BLaER1 treated with 17β-estradiol and CSF1 and Interleukin-3, amounts not matched to agents 10 nM and 100 nM (cell line): ENCODE results near the gene TBX2.

Experiments
- H3K27ac ChIP-seq, 11 experiments: shearing (Covaris generic); formaldehyde crosslinking; 2 replicates each; pipeline ENCODE4 v1.8.1; 2022
- H3K27me3 ChIP-seq, 11 experiments: shearing (Covaris generic); formaldehyde crosslinking; 2 replicates each; pipeline ENCODE4 v1.8.1; 2022
- H3K36me3 ChIP-seq, 11 experiments: shearing (Covaris generic); formaldehyde crosslinking; 2 replicates each; pipeline ENCODE4 v1.8.1; 2022
- H3K4me1 ChIP-seq, 10 experiments: shearing (Covaris generic); formaldehyde crosslinking; 2 replicates each; pipeline ENCODE4 v1.8.1; 2022
- H3K4me2 ChIP-seq, 11 experiments: shearing (Covaris generic); formaldehyde crosslinking; 2 replicates each; pipeline ENCODE4 v1.8.1; 2022
- H3K4me3 ChIP-seq, 10 experiments: shearing (Covaris generic); formaldehyde crosslinking; 2 replicates each; pipeline ENCODE4 v1.8.1; 2022
- H3K9ac ChIP-seq, 11 experiments: shearing (Covaris generic); formaldehyde crosslinking; 2 replicates each; pipeline ENCODE4 v1.8.1; 2022
- H3K9me3 ChIP-seq, 11 experiments: shearing (Covaris generic); formaldehyde crosslinking; replicated peaks in 1 of 11; 2 replicates each; pipeline ENCODE4 v1.8.1; 2022
- H4K20me1 ChIP-seq, 11 experiments: shearing (Covaris generic); formaldehyde crosslinking; 2 replicates each; pipeline ENCODE4 v1.8.1; 2022
- Cebpa-rat ChIP-seq, 11 experiments: shearing (Covaris generic); IDR thresholded peaks; 2 replicates each; pipeline ENCODE4 v1.8.1; 2022

The TBX2 gene

DNA sequence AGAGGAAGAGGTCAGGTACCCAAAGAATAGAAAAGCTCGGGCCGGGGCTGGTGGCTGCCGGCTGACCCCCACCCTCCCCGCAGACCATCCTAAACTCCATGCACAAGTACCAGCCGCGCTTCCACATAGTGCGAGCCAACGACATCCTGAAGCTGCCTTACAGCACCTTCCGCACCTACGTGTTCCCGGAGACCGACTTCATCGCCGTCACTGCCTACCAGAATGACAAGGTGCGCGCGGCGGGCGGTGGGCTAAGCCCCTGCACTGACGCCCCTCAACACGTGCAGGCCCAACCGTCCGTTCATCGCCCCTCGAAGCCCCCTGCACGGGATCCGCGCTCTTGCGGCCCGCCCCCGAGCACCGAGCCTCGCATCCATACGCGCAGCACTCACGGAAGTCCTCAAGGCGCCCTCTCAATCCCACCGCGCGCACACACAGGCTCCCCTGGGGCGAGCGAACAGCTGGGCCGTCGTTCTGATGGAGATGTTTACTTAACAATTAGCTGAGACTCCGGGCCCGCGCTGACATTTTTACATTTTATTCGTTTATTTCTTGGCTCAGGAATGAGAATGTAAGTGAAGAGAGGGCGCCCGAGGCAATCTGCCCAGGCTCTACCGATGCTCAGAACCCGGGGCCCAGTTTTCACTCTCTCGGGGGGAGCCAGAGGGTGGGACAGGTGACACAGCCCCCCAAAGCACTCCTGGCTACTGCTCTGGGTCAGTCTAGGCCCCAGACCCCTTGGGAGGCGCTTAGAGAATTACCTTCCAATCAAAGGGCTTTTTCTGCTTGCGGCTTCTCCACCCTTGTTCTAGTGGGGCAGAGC, 3.5 kb downstream of the TBX2 start:
- H4K20me1 ChIP-seq: peaks cover 0 to 95% (median 91%) of the 10 kb centered on the region in 11 experiments; a peak in 19 of 22 replicates
- peak overlapping the region; percentile 76 to 92 (median 86) for H3K4me2 ChIP-seq
- H3K4me1 ChIP-seq: peaks cover 34 to 60% (median 47%) of the 10 kb centered on the region in 10 experiments
- H3K4me3 ChIP-seq: peak overlapping the region; percentile 30 to 66 (median 48)
- H3K27me3 ChIP-seq: peaks cover 99 to 100% (median 100%) of the 10 kb centered on the region in 11 experiments
- no peak overlapping the region for H3K9ac ChIP-seq
- no peak overlapping the region for H3K27ac ChIP-seq
- H3K36me3 ChIP-seq: no peaks in the 10 kb centered on the region
- TF ChIP-seq Cebpa-rat (IDR thresholded peaks at IDR 0.05): no peak
- H3K9me3 ChIP-seq: peaks cover 0 to 4% (median 0%) of the 10 kb centered on the region in 11 experiments; a peak in 3 of 22 replicates

DNA sequence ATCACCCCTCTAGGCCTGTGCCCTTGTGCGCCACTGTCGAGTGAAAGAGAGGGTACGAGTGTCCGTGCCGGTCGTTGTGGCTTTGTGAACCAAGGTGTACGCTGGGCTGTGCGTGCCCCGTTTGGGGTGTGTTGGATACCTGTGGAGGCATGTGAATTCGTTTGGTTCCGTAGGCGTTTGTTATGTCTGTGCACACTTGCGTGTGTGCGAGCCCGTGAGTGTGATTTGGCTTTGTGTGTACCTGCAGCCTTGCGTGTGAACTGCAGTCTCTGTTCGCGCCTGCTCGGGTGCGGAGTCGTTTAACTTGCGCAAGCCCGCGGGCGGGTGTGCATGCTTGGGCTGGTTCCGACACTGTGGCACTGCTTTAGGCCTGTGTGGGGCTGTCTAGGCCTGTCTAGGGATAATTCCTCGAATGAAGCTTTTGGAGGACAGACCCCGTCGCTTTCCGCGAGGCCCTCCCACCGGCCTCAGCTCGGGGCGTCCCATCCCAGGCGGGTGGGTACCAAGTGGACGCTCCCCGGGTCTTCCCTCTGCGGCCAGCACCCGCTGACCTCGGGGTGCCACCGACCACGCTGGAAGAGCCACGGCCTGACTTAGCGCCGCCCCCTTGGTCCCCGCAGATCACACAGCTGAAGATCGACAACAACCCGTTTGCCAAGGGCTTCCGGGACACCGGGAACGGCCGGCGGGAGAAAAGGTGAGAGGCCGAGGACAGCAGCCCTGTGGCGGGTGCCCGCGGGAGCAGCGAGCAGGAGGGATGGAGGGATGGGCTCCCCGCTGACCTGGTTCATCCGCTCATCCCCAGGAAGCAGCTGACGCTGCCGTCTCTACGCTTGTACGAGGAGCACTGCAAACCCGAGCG, 4.4 kb downstream of the TBX2 start:
- H3K9ac ChIP-seq: no peak overlapping the region

DNA sequence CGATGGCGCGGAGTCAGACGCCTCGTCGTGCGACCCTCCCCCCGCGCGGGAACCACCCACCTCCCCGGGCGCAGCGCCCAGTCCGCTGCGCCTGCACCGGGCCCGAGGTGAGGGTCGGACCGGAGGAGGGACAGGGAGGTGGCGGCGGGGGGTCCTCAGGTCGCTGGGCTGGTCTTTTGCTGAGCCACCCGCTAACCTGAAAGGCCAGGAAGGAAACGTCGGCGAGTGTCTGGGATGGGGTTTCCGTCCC, 4.9 kb downstream of the TBX2 start:
- H3K9me3 ChIP-seq: no peaks in the 10 kb centered on the region
- peak overlapping the region; percentile 35 to 60 (median 43); a peak in 19 of 20 replicates for H3K4me3 ChIP-seq
- peak overlapping the region; percentile 57 to 88 (median 80) for H3K4me2 ChIP-seq
- H3K27me3 ChIP-seq: peaks cover 99 to 100% (median 100%) of the 10 kb centered on the region in 11 experiments
- no peaks in the 10 kb centered on the region for H3K36me3 ChIP-seq
- H4K20me1 ChIP-seq: peaks cover 0 to 92% (median 86%) of the 10 kb centered on the region in 11 experiments; a peak in 19 of 22 replicates
- no peak overlapping the region for H3K27ac ChIP-seq
- H3K4me1 ChIP-seq: peaks cover 25 to 53% (median 42%) of the 10 kb centered on the region in 10 experiments
- no peak overlapping the region for H3K9ac ChIP-seq
- no peak for TF ChIP-seq Cebpa-rat (IDR thresholded peaks at IDR 0.05)

More for the DNA sequence above, 4.4 kb downstream of the TBX2 start:
- TF ChIP-seq Cebpa-rat (IDR thresholded peaks at IDR 0.05): no peak
- H3K36me3 ChIP-seq: no peaks in the 10 kb centered on the region
- H4K20me1 ChIP-seq: peaks cover 0 to 95% (median 89%) of the 10 kb centered on the region in 11 experiments; a peak in 19 of 22 replicates
- no peak overlapping the region for H3K27ac ChIP-seq
- H3K4me1 ChIP-seq: peaks cover 28 to 58% (median 45%) of the 10 kb centered on the region in 10 experiments
- H3K4me2 ChIP-seq: peak overlapping the region; percentile 78 to 92 (median 86)
- H3K27me3 ChIP-seq: peaks cover 99 to 100% (median 100%) of the 10 kb centered on the region in 11 experiments
- H3K4me3 ChIP-seq: peak overlapping the region; percentile 35 to 66 (median 43); a peak in 19 of 20 replicates
- no peaks in the 10 kb centered on the region for H3K9me3 ChIP-seq

DNA sequence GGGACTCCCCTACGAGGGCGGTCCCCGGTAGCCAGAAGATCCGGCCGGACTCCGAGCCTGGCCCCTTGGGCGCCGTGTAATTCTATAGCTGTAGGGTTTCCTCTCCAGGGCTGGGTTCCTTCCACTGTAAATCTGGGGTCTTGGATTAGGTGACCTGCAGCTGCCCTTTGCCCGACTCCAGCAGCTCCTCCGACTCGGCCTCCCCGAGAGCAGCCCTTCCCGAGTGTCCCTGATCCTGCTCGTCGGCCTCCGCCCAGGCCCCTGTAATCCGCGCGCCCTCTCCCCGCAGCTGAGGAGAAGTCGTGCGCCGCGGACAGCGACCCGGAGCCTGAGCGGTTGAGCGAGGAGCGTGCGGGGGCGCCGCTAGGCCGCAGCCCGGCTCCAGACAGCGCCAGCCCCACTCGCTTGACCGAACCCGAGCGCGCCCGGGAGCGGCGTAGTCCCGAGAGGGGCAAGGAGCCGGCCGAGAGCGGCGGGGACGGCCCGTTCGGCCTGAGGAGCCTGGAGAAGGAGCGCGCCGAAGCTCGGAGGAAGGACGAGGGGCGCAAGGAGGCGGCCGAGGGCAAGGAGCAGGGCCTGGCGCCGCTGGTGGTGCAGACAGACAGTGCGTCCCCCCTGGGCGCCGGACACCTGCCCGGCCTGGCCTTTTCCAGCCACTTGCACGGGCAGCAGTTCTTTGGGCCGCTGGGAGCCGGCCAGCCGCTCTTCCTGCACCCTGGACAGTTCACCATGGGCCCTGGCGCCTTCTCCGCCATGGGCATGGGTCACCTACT, 5.5 kb downstream of the TBX2 start:
- no peak overlapping the region for H3K27ac ChIP-seq
- no peak for TF ChIP-seq Cebpa-rat (IDR thresholded peaks at IDR 0.05)
- no peaks in the 10 kb centered on the region for H3K9me3 ChIP-seq
- no peak overlapping the region for H3K9ac ChIP-seq
- H3K4me3 ChIP-seq: peak overlapping the region; percentile 35 to 60 (median 43)
- peaks cover 99 to 100% (median 100%) of the 10 kb centered on the region in 11 experiments for H3K27me3 ChIP-seq
- H4K20me1 ChIP-seq: peaks cover 0 to 90% (median 84%) of the 10 kb centered on the region in 11 experiments; a peak in 19 of 22 replicates
- H3K36me3 ChIP-seq: no peaks in the 10 kb centered on the region
- peaks cover 23 to 52% (median 40%) of the 10 kb centered on the region in 10 experiments for H3K4me1 ChIP-seq
- peak overlapping the region; percentile 57 to 88 (median 80) for H3K4me2 ChIP-seq

DNA sequence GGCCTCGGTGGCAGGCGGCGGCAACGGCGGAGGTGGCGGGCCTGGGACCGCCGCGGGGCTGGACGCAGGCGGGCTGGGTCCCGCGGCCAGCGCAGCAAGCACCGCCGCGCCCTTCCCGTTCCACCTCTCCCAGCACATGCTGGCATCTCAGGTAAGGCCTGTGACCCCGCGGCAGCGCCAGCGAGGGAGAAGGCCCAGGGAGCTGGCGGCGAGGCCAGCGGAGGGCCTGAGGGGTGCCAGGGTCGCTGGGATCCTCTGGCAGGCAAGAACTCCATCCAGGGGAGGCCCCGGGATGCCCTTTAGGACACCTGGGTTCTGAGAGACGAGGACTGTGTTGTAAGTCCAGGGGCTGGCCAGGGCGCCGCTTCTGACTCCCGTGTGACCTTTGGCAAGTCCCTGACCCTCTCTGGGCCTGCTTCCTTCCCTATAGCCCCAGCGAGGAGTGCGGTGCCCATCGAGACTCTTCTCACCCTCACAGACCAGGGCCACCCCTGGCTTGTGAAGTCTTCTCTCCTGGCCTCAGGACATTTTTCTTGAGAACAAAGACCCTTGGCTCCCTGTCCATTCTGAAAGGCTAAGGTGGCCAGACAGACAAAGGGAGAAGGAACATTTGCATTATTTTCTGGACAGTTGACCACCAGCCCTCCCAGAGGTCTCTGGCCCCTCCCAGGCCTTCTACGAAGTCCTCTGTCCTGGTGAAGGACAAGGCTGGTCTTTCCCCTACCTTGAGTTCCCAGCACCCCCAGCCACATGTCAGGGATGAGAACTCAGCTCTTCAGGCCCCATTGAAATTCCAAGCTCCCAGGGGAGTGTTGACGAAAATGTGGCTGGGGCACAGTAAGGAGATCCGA, 6.3 kb downstream of the TBX2 start:
- H3K9ac ChIP-seq: no peak overlapping the region
- H3K27me3 ChIP-seq: peaks cover 99 to 100% (median 100%) of the 10 kb centered on the region in 11 experiments
- TF ChIP-seq Cebpa-rat (IDR thresholded peaks at IDR 0.05): no peak
- H3K4me3 ChIP-seq: no peak overlapping the region; a peak in 1 of 20 replicates
- no peak overlapping the region for H3K27ac ChIP-seq
- peaks cover 0 to 4% (median 0%) of the 10 kb centered on the region in 11 experiments; a peak in 1 of 22 replicates for H3K9me3 ChIP-seq
- H3K36me3 ChIP-seq: no peaks in the 10 kb centered on the region
- peak overlapping the region in 6 of 11 experiments; percentile 75 to 87 (median 79); a peak in 10 of 22 replicates for H3K4me2 ChIP-seq
- H3K4me1 ChIP-seq: peaks cover 28 to 56% (median 44%) of the 10 kb centered on the region in 10 experiments
- H4K20me1 ChIP-seq: peaks cover 0 to 90% (median 84%) of the 10 kb centered on the region in 11 experiments; a peak in 19 of 22 replicates

DNA sequence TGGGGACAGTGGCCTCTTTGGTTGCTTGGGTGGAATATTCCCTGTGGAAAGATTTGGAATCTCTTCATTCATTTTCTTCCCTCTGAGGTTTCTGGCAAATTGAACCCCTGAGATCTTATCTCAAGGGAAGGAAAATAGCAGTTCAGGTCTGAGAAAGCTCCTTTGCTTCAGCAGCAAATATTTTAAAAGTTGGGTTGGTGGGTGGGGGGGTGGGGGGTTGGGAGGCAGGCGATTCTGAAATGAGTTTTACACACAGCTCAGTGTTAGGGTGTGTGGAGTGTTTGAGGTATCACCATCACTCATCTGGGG, 6.8 kb downstream of the TBX2 start:
- TF ChIP-seq Cebpa-rat (IDR thresholded peaks at IDR 0.05): no peak
- no peak overlapping the region for H3K4me2 ChIP-seq
- H3K27me3 ChIP-seq: peaks cover 99 to 100% (median 100%) of the 10 kb centered on the region in 11 experiments
- H3K27ac ChIP-seq: no peak overlapping the region
- peaks cover 33 to 57% (median 47%) of the 10 kb centered on the region in 10 experiments for H3K4me1 ChIP-seq
- no peak overlapping the region for H3K4me3 ChIP-seq
- peaks cover 0 to 4% (median 0%) of the 10 kb centered on the region in 11 experiments; a peak in 2 of 22 replicates for H3K9me3 ChIP-seq
- H4K20me1 ChIP-seq: peaks cover 0 to 84% (median 78%) of the 10 kb centered on the region in 11 experiments; a peak in 19 of 22 replicates
- no peaks in the 10 kb centered on the region for H3K36me3 ChIP-seq
- H3K9ac ChIP-seq: no peak overlapping the region

DNA sequence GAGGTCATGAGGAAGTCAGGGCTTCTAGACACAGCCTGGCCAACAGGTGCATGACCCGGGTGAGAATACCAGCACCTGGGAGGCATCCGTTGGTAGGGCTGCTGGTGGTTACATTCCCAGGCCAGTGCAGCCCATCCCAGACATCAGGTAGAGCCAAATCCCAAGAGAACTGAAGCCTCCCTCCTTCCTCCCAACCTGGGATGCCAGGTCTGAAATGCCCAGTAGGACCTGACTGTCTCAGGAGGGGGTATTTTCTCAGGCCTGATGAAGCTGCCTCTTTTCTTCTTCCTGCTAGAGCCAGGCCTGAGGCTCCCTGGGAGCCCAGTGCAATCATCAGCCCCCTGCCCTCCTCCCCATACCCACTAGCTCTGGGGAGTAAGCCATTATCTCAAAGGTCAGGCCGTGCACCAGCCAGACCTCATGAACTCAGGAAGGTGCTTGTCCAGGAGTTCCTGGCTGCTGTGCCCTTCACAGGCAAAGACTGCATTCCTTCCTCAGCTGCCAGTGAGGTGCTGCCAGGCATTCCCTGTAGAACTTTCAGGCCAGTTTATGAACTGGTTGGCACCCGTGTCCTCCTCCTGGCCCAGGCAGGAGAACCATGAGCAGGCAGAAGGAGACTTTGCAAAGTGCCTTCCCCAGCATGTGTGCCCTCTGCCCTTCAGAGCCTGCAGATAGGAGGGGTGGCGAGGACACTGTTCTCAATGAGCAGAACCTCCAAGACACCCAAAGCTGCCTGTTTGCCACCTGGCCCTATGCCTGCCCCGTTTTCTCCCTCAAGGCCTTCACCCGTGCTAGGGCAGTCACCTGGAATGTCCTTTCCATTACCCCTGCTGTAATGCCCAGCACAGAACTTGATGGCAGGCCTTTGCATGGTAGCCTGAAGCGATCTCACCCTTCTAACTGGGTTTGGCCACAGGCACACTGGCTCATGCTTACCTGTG, 7.6 kb downstream of the TBX2 start:
- Histone ChIP-seq H3K9ac (no peak overlapping the region), H3K36me3 (no peaks in the 10 kb centered on the region), H3K4me3 (no peak overlapping the region), H3K27me3 (peaks cover 98 to 100% (median 100%) of the 10 kb centered on the region in 11 experiments), H3K27ac (no peak overlapping the region), H4K20me1 (peaks cover 0 to 78% (median 71%) of the 10 kb centered on the region in 11 experiments; a peak in 19 of 22 replicates), H3K4me1 (peaks cover 34 to 57% (median 52%) of the 10 kb centered on the region in 10 experiments), H3K4me2 (no peak overlapping the region), H3K9me3 (peaks cover 0 to 4% (median 0%) of the 10 kb centered on the region in 11 experiments; a peak in 2 of 22 replicates)
- no peak for TF ChIP-seq Cebpa-rat (IDR thresholded peaks at IDR 0.05)
